Fibroblast of peridontal ligament (primary cell): Measurements from ENCODE around the gene SUPT20H.
"Not testable (repeated sequence)": the region's sequence is repeated elsewhere in the genome, so short reads cannot be mapped to it uniquely, and the experiment has no call there.

Source experiments
- DNase-seq: peaks from one replicate; pipeline ENCODE4 v3.0.0-alpha.2; 2010; ENCODE audit errors: extremely low read depth

Gene SUPT20H

GRCh38 chr13:37069597-37070103, 10.2 kb upstream of the SUPT20H start:
- DNase-seq, result no peak

- DNase-seq, result peak; percentile 50
These were observed 9.5 kb upstream of the SUPT20H start for GRCh38 chr13:37068962-37069361.

GRCh38 chr13:37067874-37068273, 8.4 kb upstream of the SUPT20H start:
- DNase-seq, result no peak

GRCh38 chr13:37065890-37066526, 6.5 kb upstream of the SUPT20H start:
- DNase-seq, result no peak

- DNase-seq, result no peak
These were observed 332 bp upstream of the SUPT20H start for GRCh38 chr13:37059848-37060192.

- not testable (repeated sequence) for DNase-seq
These were observed 3.3 kb downstream of the SUPT20H start for GRCh38 chr13:37056228-37056627.

- not testable (repeated sequence) for DNase-seq
These were observed 6.4 kb downstream of the SUPT20H start for GRCh38 chr13:37053111-37053510.

GRCh38 chr13:37049810-37050209, 9.7 kb downstream of the SUPT20H start:
- no peak for DNase-seq

GRCh38 chr13:37047846-37048245, 11.6 kb downstream of the SUPT20H start:
- no peak for DNase-seq

- DNase-seq, result no peak
These were observed 12.5 kb downstream of the SUPT20H start for GRCh38 chr13:37047032-37047431.

- no peak for DNase-seq
These were observed 13.4 kb downstream of the SUPT20H start for GRCh38 chr13:37046062-37046461.

GRCh38 chr13:37040789-37041188, 18.7 kb downstream of the SUPT20H start:
- DNase-seq, result no peak

GRCh38 chr13:37039896-37040295, 19.6 kb downstream of the SUPT20H start:
- no peak for DNase-seq

- DNase-seq, result no peak
These were observed 22.2 kb downstream of the SUPT20H start for GRCh38 chr13:37037241-37037640.

GRCh38 chr13:37029617-37030016, 29.9 kb downstream of the SUPT20H start:
- peak; percentile 71 for DNase-seq

- DNase-seq, result no peak
These were observed 31.8 kb downstream of the SUPT20H start for GRCh38 chr13:37027639-37028038.

GRCh38 chr13:37026771-37027170, 32.7 kb downstream of the SUPT20H start:
- DNase-seq, result no peak

GRCh38 chr13:37023871-37024270, 35.6 kb downstream of the SUPT20H start:
- peak; percentile 27 for DNase-seq

GRCh38 chr13:37014609-37015008, 44.9 kb downstream of the SUPT20H start:
- DNase-seq, result peak; percentile 71

GRCh38 chr13:37011788-37012187, 47.7 kb downstream of the SUPT20H start:
- no peak for DNase-seq

- DNase-seq, result peak; percentile 46
These were observed 48.5 kb downstream of the SUPT20H start for GRCh38 chr13:37011002-37011401.

GRCh38 chr13:37010424-37010823, 49.1 kb downstream of the SUPT20H start:
- no peak for DNase-seq

- DNase-seq, result no peak
These were observed 49.8 kb downstream of the SUPT20H start for GRCh38 chr13:37009692-37010091.

GRCh38 chr13:37001921-37002250, 57.6 kb downstream of the SUPT20H start:
- DNase-seq, result no peak
